ENCODE data around the gene ERGIC1. TPM values are rescaled to one million over a fixed set of nuclear protein-coding genes. Genes with fewer than 3 reads are reported as not detected.

Gene ERGIC1
- total and polyA plus RNA-seq, 2 experiments from 2014 or later, result 25.2 to 92.2 TPM

GRCh38 chr5:172925336-172925948, 91.4 kb downstream of the ERGIC1 start:
- Histone ChIP-seq H3K79me2 (replicated peaks; ENCODE audit: insufficient read depth) (no peaks in the 10 kb centered on the region), H3K4me3 (no peak overlapping the region), H3F3A (replicated peaks; ENCODE audit: low read depth) (no peaks in the 10 kb centered on the region), H2AFZ (no peak overlapping the region), H3K9me2 (ENCODE audit: insufficient read depth) (no peaks in the 10 kb centered on the region), H3K36me3 (ENCODE audit: insufficient read depth) (0 out of 2 replicates have a peak, but pooled peaks cover 3% of the 10 kb centered on the region), H4K20me1 (replicated peaks; ENCODE audit: insufficient read depth) (no peaks in the 10 kb centered on the region), H3K27me3 (ENCODE audit: insufficient read depth) (no peaks in the 10 kb centered on the region), H3K4me2 (no peak overlapping the region), H3K4me1 (ENCODE audit: insufficient read depth) (no peaks in the 10 kb centered on the region), H3K27ac (ENCODE audit: low read depth) (no peak overlapping the region)
- TF ChIP-seq JUNB (IDR thresholded peaks at IDR 0.05; ENCODE audit: unreplicated experiment) (no peak), CTCF (conservative IDR thresholded peaks at IDR 0.05; ENCODE audit: low read depth in 2 of 2) (no peak), EZH2 (IDR thresholded peaks at IDR 0.05; ENCODE audit: low read depth, unreplicated experiment) (no peak), REST (IDR thresholded peaks at IDR 0.05; ENCODE audit: unreplicated experiment) (no peak), POLR2AphosphoS5 (IDR thresholded peaks at IDR 0.05; ENCODE audit: low read depth) (no peak), ZNF331 (CRISPR knock-in tag; IDR thresholded peaks at IDR 0.05; ENCODE audit: low read depth) (no peak), CREB1 (CRISPR knock-in tag; IDR thresholded peaks at IDR 0.05; ENCODE audit: low read depth) (no peak), ETS1 (IDR thresholded peaks at IDR 0.05) (no peak), STAT1 (IDR thresholded peaks at IDR 0.05; ENCODE audit: unreplicated experiment) (no peak), ZNF114 (CRISPR knock-in tag; IDR thresholded peaks at IDR 0.05) (no peak), NANOG (IDR thresholded peaks at IDR 0.05; ENCODE audit: borderline replicate concordance) (no peak), EZH2phosphoT487 (IDR thresholded peaks at IDR 0.05; ENCODE audit: unreplicated experiment) (no peak), ZNF462 (CRISPR knock-in tag; IDR thresholded peaks at IDR 0.05) (no peak)
- no peaks in the 10 kb centered on the region; the same call in 2 of the 3 replicates for H3K4me1 Mint-ChIP-seq
- ATAC-seq, result no peak
- peaks cover 9% of the 10 kb centered on the region for H3K27me3 Mint-ChIP-seq (ENCODE audit: insufficient read depth, low read depth, poor library complexity)
- H3K9me3 Mint-ChIP-seq, result no peaks in the 10 kb centered on the region; the same call in 2 of the 3 replicates
- peaks cover 47% of the 10 kb centered on the region for H3K36me3 Mint-ChIP-seq (ENCODE audit: low read depth)
- no peak overlapping the region for H3K27ac Mint-ChIP-seq
- H3K4me3 Mint-ChIP-seq, result no peak overlapping the region
- DNase-seq (ENCODE audit: low spot score), result no peak
